Endothelial cell of umbilical vein (primary cell): ENCODE data around the gene DOCK1. TPM values are rescaled to one million over a fixed set of nuclear protein-coding genes. Genes with fewer than 3 reads are reported as not detected.

Experiments used
- BruUV-seq: library from RNA; stranded (reverse); fragments of 400-500 nt; replicated peaks from 2 replicates; lab custom pipeline; 2021; lab: Mats Ljungman, UMichigan
- CTCF ChIA-PET: fragments of 300-600, 350-600 bp; sonication (Branson Sonifier 250); formaldehyde crosslinking; loops from one replicate; lab custom pipeline; 2021; ENCODE audit warnings: antibody characterized with exemption, inconsistent platforms; lab: Charles Lee
- POLR2A ChIA-PET: fragments of 300-600, 350-600 bp; sonication (Branson Sonifier 250); formaldehyde crosslinking; loops from one replicate; lab custom pipeline; 2021; ENCODE audit warnings: antibody characterized with exemption, inconsistent platforms; lab: Charles Lee
- DNase-seq: peaks from one replicate; pipeline ENCODE4 v3.0.0-alpha.2; 2011; ENCODE audit warnings: low read depth, low spot score
- FAIRE-seq: peaks from 2 replicates; lab custom pipeline; 2011; peaks lifted over from hg19 to GRCh38; lab: Jason Lieb, UNC
- H2AFZ ChIP-seq: 2 replicates; pipeline ENCODE4 v1.6.0; 2012; ENCODE audit warnings: low read depth, low read length, control low read depth, inconsistent platforms
- H3K27ac ChIP-seq: 2 replicates; pipeline ENCODE4 v1.5.1; 2011; ENCODE audit warnings: low read depth, mild to moderate bottlenecking, control low read depth, low read length, moderate library complexity; ENCODE audit not compliant: insufficient read depth
- H3K27me3 ChIP-seq, 2 experiments: 2 replicates each; pipeline versions ENCODE4 v1.6.0 to v1.6.1; 2011; ENCODE audit warnings: low read length in 2 of 2, mixed read lengths in 1 of 2; ENCODE audit not compliant: control insufficient read depth in 2 of 2, insufficient read depth in 2 of 2
- H3K36me3 ChIP-seq, 2 experiments: 2 replicates in 1 of 2; 3 replicates in 1 of 2; pipeline ENCODE4 v1.5.1; 2011; ENCODE audit warnings: low read length in 2 of 2, mild to moderate bottlenecking in 1 of 2, moderate library complexity in 1 of 2; ENCODE audit not compliant: control insufficient read depth in 2 of 2, insufficient read depth in 2 of 2; ENCODE audit errors: extremely low read depth in 1 of 2
- H3K4me1 ChIP-seq: 3 replicates; pipeline ENCODE4 v1.5.1; 2011; ENCODE audit warnings: mild to moderate bottlenecking, low read length; ENCODE audit not compliant: control insufficient read depth, insufficient read depth; ENCODE audit errors: extremely low read depth
- H3K4me2 ChIP-seq: 2 replicates; pipeline ENCODE4 v1.6.1; 2011; ENCODE audit warnings: low read length, control low read depth, mixed read lengths; ENCODE audit not compliant: insufficient read depth
- H3K4me3 ChIP-seq, 3 experiments: fragments of 200-600 bp in 1 of 3; sonication (generic), shearing (Covaris generic) in 1 of 3; replicated peaks in 1 of 3; 2 replicates each; pipeline ENCODE4 v1.5.1; 2011 to 2016; ENCODE audit warnings: control low read depth in 3 of 3, low read length in 3 of 3, mild to moderate bottlenecking in 2 of 3, inconsistent platforms in 1 of 3, low read depth in 1 of 3, moderate library complexity in 1 of 3; ENCODE audit not compliant: insufficient read depth in 1 of 3
- H3K79me2 ChIP-seq: 2 replicates; pipeline ENCODE4 v1.6.0; 2012; ENCODE audit warnings: low read length, inconsistent platforms; ENCODE audit not compliant: control insufficient read depth, insufficient read depth
- H3K9ac ChIP-seq: replicated peaks from 2 replicates; pipeline ENCODE3; 2011; ENCODE audit warnings: low read length, control low read depth; ENCODE audit not compliant: insufficient read depth; ENCODE audit errors: extremely low read depth
- H3K9me1 ChIP-seq: replicated peaks from 3 replicates; pipeline ENCODE4 v1.6.0; 2011; ENCODE audit warnings: mild to moderate bottlenecking, low read length; ENCODE audit not compliant: control insufficient read depth, insufficient read depth; ENCODE audit errors: extremely low read depth
- H3K9me3 ChIP-seq: replicated peaks from 2 replicates; pipeline ENCODE4 v1.5.1; 2012; ENCODE audit warnings: low read length, inconsistent platforms; ENCODE audit not compliant: control insufficient read depth, insufficient read depth
- H4K20me1 ChIP-seq: replicated peaks from 2 replicates; pipeline ENCODE3; 2011; ENCODE audit warnings: mild to moderate bottlenecking, low read length; ENCODE audit not compliant: control insufficient read depth, insufficient read depth; ENCODE audit errors: extremely low read depth
- CTCF ChIP-seq, 2 donors: IDR thresholded peaks; 1 replicate in 1 of 2; 2 replicates in 1 of 2; pipeline ENCODE4 v1.5.1; 2011; ENCODE audit warnings: low read length in 2 of 2, mild to moderate bottlenecking in 2 of 2, moderate library complexity in 2 of 2, control low read depth in 1 of 2, inconsistent platforms in 1 of 2, low read depth in 1 of 2; ENCODE audit not compliant: insufficient read depth in 1 of 2; ENCODE audit errors: extremely low read depth in 1 of 2
- EZH2 ChIP-seq: IDR thresholded peaks from 2 replicates; pipeline ENCODE4 v1.6.1; 2012; ENCODE audit warnings: borderline replicate concordance, low read depth, mild to moderate bottlenecking, moderate library complexity, low read length, inconsistent platforms; ENCODE audit not compliant: severe bottlenecking
- FOS ChIP-seq: IDR thresholded peaks from 2 replicates; pipeline ENCODE4 v1.6.1; 2011; ENCODE audit warnings: mild to moderate bottlenecking, low read length, moderate library complexity, borderline replicate concordance; ENCODE audit not compliant: insufficient read depth
- GATA2 ChIP-seq: IDR thresholded peaks from 2 replicates; pipeline ENCODE4 v1.7.0; 2011; ENCODE audit warnings: low read depth, mild to moderate bottlenecking, moderate library complexity, mixed read lengths, low read length; ENCODE audit not compliant: insufficient read length, insufficient read depth
- JUN ChIP-seq: IDR thresholded peaks from 2 replicates; pipeline ENCODE4 v1.6.1; 2011; ENCODE audit warnings: borderline replicate concordance, low read depth; ENCODE audit not compliant: insufficient read length, insufficient read depth
- MYC ChIP-seq: IDR thresholded peaks from one replicate; pipeline ENCODE4 v1.6.1; 2011; ENCODE audit warnings: mild to moderate bottlenecking, low read depth, low read length
- POLR2AphosphoS5 ChIP-seq: IDR thresholded peaks from 2 replicates; pipeline ENCODE4 v1.6.1; 2012; ENCODE audit warnings: low read depth, mild to moderate bottlenecking, control low read depth, low read length, moderate library complexity; ENCODE audit not compliant: insufficient read depth
- dilution Hi-C: fragments of 300-500 bp; cut with MboI; formaldehyde crosslinking; loops from one replicate; pipeline ENCODE4 v1.15.0; 2019; ENCODE audit warnings: low sequenced_read_pairs; ENCODE audit not compliant: extremely low pct_ligation_motif_present
- intact Hi-C: fragments of 100-400 bp; cut with micrococcal nuclease; formaldehyde crosslinking; loops from one replicate; pipeline ENCODE4 v1.10.0; 2022
- polyA plus RNA-seq, 4 experiments: library from polyadenylated mRNA; depleted of rRNA in 3 of 4; stranded (reverse) in 3 of 4; unstranded in 1 of 4; fragments of >200 nt; gene quantifications; 2 replicates each; pipeline versions ENCODE4 v1.2.1 to v1.2.3, GENCODE V29; 2011 to 2012; ENCODE audit warnings: missing spikeins in 1 of 4
- total RNA-seq: library from RNA; stranded (reverse); gene quantifications from 2 replicates; pipeline ENCODE4 v1.2.3, GENCODE V29; 2021
- TF ChIP-seq, protein P1 (sequence below): IDR thresholded peaks from 2 replicates; pipeline ENCODE4 v1.6.1; 2011; ENCODE audit not compliant: insufficient read depth, insufficient read length

Gene DOCK1
- total and polyA plus RNA-seq, 2 donors (not counting 3 experiments of a cell fraction or from before 2014, with no cell fraction given): 22.5 to 83.1 TPM

- Histone ChIP-seq H3K4me1 (no peaks in the 10 kb centered on the region), H3K27me3 (no peaks in the 10 kb centered on the region), H3K4me2 (no peak overlapping the region), H3K9ac (no peak overlapping the region), H3K9me1 (no peaks in the 10 kb centered on the region), H3K27ac (no peak overlapping the region), H2AFZ (no peak overlapping the region), H3K9me3 (no peaks in the 10 kb centered on the region), H4K20me1 (no peaks in the 10 kb centered on the region), H3K36me3 (peaks cover 4 to 27% of the 10 kb centered on the region in 2 experiments), H3K4me3 (no peak overlapping the region), H3K79me2 (no peaks in the 10 kb centered on the region)
- DNase-seq (no peak), FAIRE-seq (peak; percentile 50)
- dilution Hi-C loops: no loop called here
- POLR2A ChIA-PET: no interaction called here
- no TSS peak for BruUV-seq
- intact Hi-C loops: no loop called here
- CTCF ChIA-PET: no interaction called here
- TF ChIP-seq POLR2AphosphoS5 (no peak), MYC (no peak), CTCF (IDR thresholded peaks at IDR 0.05; ENCODE audit: extremely low read depth in 1 of 2, insufficient read depth in 1 of 2, low read depth in 1 of 2, low read length in 2 of 2) (no peak)
- TF ChIP-seq, protein P1, sequence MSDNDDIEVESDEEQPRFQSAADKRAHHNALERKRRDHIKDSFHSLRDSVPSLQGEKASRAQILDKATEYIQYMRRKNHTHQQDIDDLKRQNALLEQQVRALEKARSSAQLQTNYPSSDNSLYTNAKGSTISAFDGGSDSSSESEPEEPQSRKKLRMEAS: no peak
Measured at GRCh38 chr10:127000598-127000997, 95.4 kb downstream of the DOCK1 start.

- Histone ChIP-seq H3K9me3 (no peaks in the 10 kb centered on the region), H3K9ac (no peak overlapping the region), H3K27ac (no peak overlapping the region), H4K20me1 (no peaks in the 10 kb centered on the region), H3K4me2 (no peak overlapping the region), H3K4me3 (no peak overlapping the region), H3K4me1 (no peaks in the 10 kb centered on the region), H2AFZ (no peak overlapping the region), H3K9me1 (no peaks in the 10 kb centered on the region), H3K27me3 (no peaks in the 10 kb centered on the region), H3K79me2 (no peaks in the 10 kb centered on the region), H3K36me3 (peaks cover 0 to 27% of the 10 kb centered on the region in 2 experiments)
- BruUV-seq: no TSS peak
- ChIA-PET CTCF (no interaction called here), POLR2A (no interaction called here)
- DNase-seq (no peak), FAIRE-seq (no peak)
- intact Hi-C loops (no loop called here), dilution Hi-C loops (no loop called here)
- TF ChIP-seq POLR2AphosphoS5 (no peak), FOS (no peak), CTCF (IDR thresholded peaks at IDR 0.05; ENCODE audit: extremely low read depth in 1 of 2, insufficient read depth in 1 of 2, low read depth in 1 of 2, low read length in 2 of 2) (no peak), JUN (no peak), GATA2 (no peak), MYC (no peak), EZH2 (no peak)
Measured at GRCh38 chr10:127003032-127003685, 97.9 kb downstream of the DOCK1 start.
